Neural progenitor cell (in vitro differentiated cells): ENCODE results near the gene DAP. TPM values are rescaled to one million over a fixed set of nuclear protein-coding genes. Genes with fewer than 3 reads are reported as not detected.

Source experiments
- DNase-seq: peaks from one replicate; pipeline ENCODE4 v3.0.0-alpha.2; 2016; ENCODE audit warnings: low spot score
- H2AFZ ChIP-seq: fragments of 200-600 bp; sonication (generic); replicated peaks from 2 replicates; pipeline ENCODE4 v1.6.1; 2016; ENCODE audit warnings: antibody characterized with exemption
- H3F3A ChIP-seq: fragments of 200-600 bp; sonication (generic); 2 replicates; pipeline ENCODE4 v1.6.1; 2016; ENCODE audit warnings: antibody characterized with exemption, low read depth
- H3K27ac ChIP-seq: fragments of 200-600 bp; sonication (generic); 2 replicates; pipeline ENCODE4 v1.5.1; 2016; ENCODE audit warnings: mild to moderate bottlenecking
- H3K27me3 ChIP-seq: fragments of 200-600 bp; sonication (generic); 2 replicates; pipeline ENCODE4 v1.6.1; 2016; ENCODE audit warnings: mild to moderate bottlenecking, moderate library complexity
- H3K36me3 ChIP-seq: fragments of 200-600 bp; sonication (generic); 2 replicates; pipeline ENCODE4 v1.5.1; 2016
- H3K4me1 ChIP-seq: fragments of 200-600 bp; sonication (generic); 2 replicates; pipeline ENCODE4 v1.6.1; 2016; ENCODE audit warnings: mixed run types
- H3K4me2 ChIP-seq: fragments of 200-600 bp; sonication (generic); 2 replicates; pipeline ENCODE4 v1.6.1; 2016
- H3K4me3 ChIP-seq: fragments of 200-600 bp; sonication (generic); 2 replicates; pipeline ENCODE4 v1.5.1; 2016
- H3K79me2 ChIP-seq: fragments of 200-600 bp; sonication (generic); 2 replicates; pipeline ENCODE4 v1.6.1; 2016; ENCODE audit warnings: low read depth
- H3K9ac ChIP-seq: fragments of 200-600 bp; sonication (generic); 2 replicates; pipeline ENCODE4 v1.6.1; 2016
- H3K9me3 ChIP-seq: fragments of 200-600 bp; sonication (generic); 2 replicates; pipeline ENCODE4 v1.5.1; 2016; ENCODE audit warnings: low read depth
- H4K20me1 ChIP-seq: fragments of 200-600 bp; sonication (generic); 2 replicates; pipeline ENCODE4 v1.6.1; 2016; ENCODE audit warnings: low read depth
- H3K27ac Mint-ChIP-seq: 3 replicates; pipeline ENCODE4 v1.8.0; 2021; ENCODE audit warnings: mixed read lengths
- H3K27me3 Mint-ChIP-seq: 2 replicates; pipeline ENCODE4 v1.8.0; 2022; ENCODE audit warnings: low read depth, mild to moderate bottlenecking, inconsistent platforms, moderate library complexity, mixed read lengths; ENCODE audit not compliant: insufficient read depth
- H3K36me3 Mint-ChIP-seq: 3 replicates; pipeline ENCODE4 v1.8.0; 2021; ENCODE audit warnings: mixed read lengths
- H3K4me1 Mint-ChIP-seq: 3 replicates; pipeline ENCODE4 v1.8.0; 2021; ENCODE audit warnings: mixed read lengths
- H3K4me3 Mint-ChIP-seq: 3 replicates; pipeline ENCODE4 v1.8.0; 2021; ENCODE audit warnings: mild to moderate bottlenecking, moderate library complexity, mixed read lengths
- H3K9me3 Mint-ChIP-seq: 3 replicates; pipeline ENCODE4 v1.8.0; 2020; ENCODE audit warnings: mixed read lengths
- CTCF ChIP-seq: fragments of 200-600 bp; sonication (generic); IDR thresholded peaks from 2 replicates; pipeline ENCODE4 v1.5.1; 2017; ENCODE audit warnings: antibody characterized with exemption, mild to moderate bottlenecking
- EZH2 ChIP-seq: fragments of 200-600 bp; sonication (generic); IDR thresholded peaks from 2 replicates; pipeline ENCODE4 v1.6.1; 2017; ENCODE audit warnings: antibody characterized with exemption, mild to moderate bottlenecking, moderate library complexity
- EZH2phosphoT487 ChIP-seq: fragments of 200-600 bp; sonication (generic); IDR thresholded peaks from 2 replicates; pipeline ENCODE4 v1.6.1; 2017; ENCODE audit warnings: antibody characterized with exemption
- total RNA-seq: library from RNA; depleted of rRNA; stranded (reverse); fragments of >200 nt; gene quantifications from 2 replicates; pipeline ENCODE4 v1.2.3, GENCODE V29; 2015; ENCODE audit warnings: low replicate concordance

Gene DAP
- total RNA-seq, 1 donor from 2014 or later: 12.2 TPM

DNA sequence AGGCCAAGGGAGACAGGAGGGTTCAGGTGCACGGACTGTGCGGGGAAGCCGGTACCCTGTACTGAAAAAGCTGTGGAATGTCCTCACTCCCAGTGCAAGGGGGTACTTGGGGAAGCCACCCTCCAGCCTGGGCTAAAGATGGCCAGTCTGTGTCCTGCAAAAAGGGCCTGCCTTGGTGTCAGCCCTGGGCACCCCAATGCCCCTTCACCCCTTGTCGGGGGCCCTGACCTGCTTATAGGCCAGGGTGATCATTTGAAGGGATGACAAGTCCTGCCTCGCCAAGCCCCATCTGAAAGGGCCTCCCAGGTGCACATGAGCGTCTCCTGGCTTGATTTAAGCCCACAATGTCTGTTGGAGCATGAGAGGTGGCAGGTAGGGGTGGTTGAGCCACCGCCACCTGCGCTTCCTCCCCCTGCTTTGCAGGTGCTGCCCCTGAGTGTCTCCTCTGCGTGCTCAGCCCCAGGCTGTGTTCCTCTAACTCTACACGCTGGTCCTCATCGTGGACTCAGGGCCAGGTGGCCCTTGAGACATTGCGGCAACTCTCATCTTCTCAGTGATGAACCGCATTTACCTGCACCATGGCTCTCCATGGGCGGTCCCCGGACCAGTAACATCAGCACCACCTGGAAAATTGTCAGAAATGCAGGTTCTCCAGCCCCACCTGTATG is 100.2 kb downstream of the DAP start:
- H3K4me2 ChIP-seq: no peak overlapping the region
- H3K36me3 ChIP-seq: no peaks in the 10 kb centered on the region
- H3K27me3 ChIP-seq: no peaks in the 10 kb centered on the region
- no peaks in the 10 kb centered on the region for H3K9me3 Mint-ChIP-seq
- no peak overlapping the region for H2AFZ ChIP-seq
- H4K20me1 ChIP-seq: no peaks in the 10 kb centered on the region
- no peak overlapping the region for H3K4me3 Mint-ChIP-seq
- H3K27ac ChIP-seq: no peak overlapping the region
- H3K27me3 Mint-ChIP-seq: peaks cover 7% of the 10 kb centered on the region
- no peak overlapping the region for H3K4me3 ChIP-seq
- no peak overlapping the region for H3K9ac ChIP-seq
- H3F3A ChIP-seq: no peaks in the 10 kb centered on the region
- H3K9me3 ChIP-seq: no peaks in the 10 kb centered on the region
- H3K36me3 Mint-ChIP-seq: no peaks in the 10 kb centered on the region
- no peak for DNase-seq
- no peaks in the 10 kb centered on the region for H3K79me2 ChIP-seq
- H3K4me1 Mint-ChIP-seq: peaks cover 32% of the 10 kb centered on the region
- H3K4me1 ChIP-seq: peaks cover 11% of the 10 kb centered on the region
- TF ChIP-seq EZH2: no peak
- no peak for TF ChIP-seq CTCF
- TF ChIP-seq EZH2phosphoT487: no peak
- H3K27ac Mint-ChIP-seq: no peak overlapping the region

DNA sequence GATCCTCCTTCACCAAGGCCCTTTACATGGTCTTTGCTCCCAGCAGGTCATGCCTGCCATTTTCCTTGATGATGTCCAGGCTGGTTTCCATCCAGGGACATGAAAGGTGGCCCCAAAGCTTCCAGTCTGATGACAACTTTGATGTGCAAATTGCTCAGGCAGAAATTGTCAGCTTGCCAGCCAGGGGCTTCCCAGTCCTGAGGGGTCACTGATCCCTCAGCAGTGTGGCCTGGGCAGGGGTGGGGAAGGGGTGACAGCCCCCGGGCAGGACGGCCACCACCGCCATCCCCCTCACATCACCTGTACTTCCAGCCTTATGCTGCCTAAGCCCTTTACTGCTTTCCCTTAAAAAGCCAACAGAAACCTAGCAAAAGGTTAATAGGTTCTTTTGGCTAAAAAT is 100.9 kb downstream of the DAP start:
- H3K27ac Mint-ChIP-seq: no peak overlapping the region
- peaks cover 39% of the 10 kb centered on the region for H3K4me1 Mint-ChIP-seq
- H3K4me3 ChIP-seq: no peak overlapping the region
- no peak overlapping the region for H3K9ac ChIP-seq
- H3K27me3 Mint-ChIP-seq: peaks cover 9% of the 10 kb centered on the region
- no peaks in the 10 kb centered on the region for H3F3A ChIP-seq
- no peak overlapping the region for H3K4me2 ChIP-seq
- H3K4me1 ChIP-seq: peaks cover 15% of the 10 kb centered on the region
- no peaks in the 10 kb centered on the region for H3K36me3 ChIP-seq
- H3K9me3 Mint-ChIP-seq: no peaks in the 10 kb centered on the region
- H4K20me1 ChIP-seq: no peaks in the 10 kb centered on the region
- no peaks in the 10 kb centered on the region for H3K36me3 Mint-ChIP-seq
- DNase-seq: no peak
- no peak overlapping the region for H2AFZ ChIP-seq
- H3K27me3 ChIP-seq: no peaks in the 10 kb centered on the region
- no peaks in the 10 kb centered on the region for H3K79me2 ChIP-seq
- no peak overlapping the region for H3K27ac ChIP-seq
- H3K9me3 ChIP-seq: no peaks in the 10 kb centered on the region
- H3K4me3 Mint-ChIP-seq: no peak overlapping the region
- TF ChIP-seq EZH2 (no peak), CTCF (no peak), EZH2phosphoT487 (no peak)

DNA sequence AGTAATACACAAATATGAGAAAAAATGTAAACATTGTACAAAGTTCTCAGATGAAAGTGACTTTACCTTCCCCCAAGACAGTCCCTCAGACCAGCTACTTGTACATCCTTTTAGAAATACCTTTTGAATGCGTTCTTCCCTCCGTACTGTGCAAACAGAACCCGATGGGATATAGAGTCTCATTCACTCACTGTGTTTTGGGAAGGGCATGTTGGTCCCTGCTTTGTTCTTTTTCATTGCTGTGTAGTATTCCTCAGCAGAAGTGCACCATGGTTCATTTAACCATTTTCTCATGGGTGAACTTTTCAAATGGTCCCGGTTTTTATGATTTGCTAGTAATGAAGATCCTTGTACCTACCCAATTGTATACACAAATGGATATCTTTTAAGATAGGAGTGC is 102.8 kb downstream of the DAP start:
- Mint-ChIP-seq H3K27ac (no peak overlapping the region), H3K27me3 (peaks cover 12% of the 10 kb centered on the region), H3K4me1 (peaks cover 41% of the 10 kb centered on the region), H3K4me3 (no peak overlapping the region), H3K9me3 (no peaks in the 10 kb centered on the region), H3K36me3 (no peaks in the 10 kb centered on the region)
- Histone ChIP-seq H3K4me1 (peaks cover 10% of the 10 kb centered on the region), H4K20me1 (no peaks in the 10 kb centered on the region), H3K79me2 (no peaks in the 10 kb centered on the region), H3K4me2 (no peak overlapping the region), H3F3A (no peaks in the 10 kb centered on the region), H3K9me3 (no peaks in the 10 kb centered on the region), H3K36me3 (no peaks in the 10 kb centered on the region), H3K9ac (no peak overlapping the region), H3K4me3 (no peak overlapping the region), H2AFZ (no peak overlapping the region), H3K27me3 (no peaks in the 10 kb centered on the region), H3K27ac (no peak overlapping the region)
- DNase-seq: no peak
- no peak for TF ChIP-seq CTCF
- no peak for TF ChIP-seq EZH2
- no peak for TF ChIP-seq EZH2phosphoT487
